Stimulated activated CD4-positive, alpha-beta T cell treated with anti-CD3 and anti-CD28 coated beads, Interleukin-15, amount 100 ng/mL, for 1 hour (primary cell): ENCODE data around the gene CNKSR2.

Experiments used
- DNase-seq, 2 donors: peaks; one replicate each; pipeline ENCODE4 v3.0.0-alpha.2; 2020; ENCODE audit warnings: low read depth in 1 of 2, low spot score in 1 of 2

The CNKSR2 gene

GRCh38 chrX:21374163-21374993, at the start of gene CNKSR2:
CNKSR2 (plus strand) TSS chrX:21374418; CDS start chrX:21374898, 480 bp downstream.
- DNase-seq, result peak; percentile 22 to 59

- DNase-seq, result no peak
Measured at GRCh38 chrX:21354725-21355124, 19.5 kb upstream of the CNKSR2 start.

- no peak for DNase-seq
Measured at GRCh38 chrX:21355831-21356230, 18.4 kb upstream of the CNKSR2 start.

- DNase-seq, result no peak
Measured at GRCh38 chrX:21369613-21370012, 4.6 kb upstream of the CNKSR2 start.

- DNase-seq, result no peak
Measured at GRCh38 chrX:21373001-21373400, 1.2 kb upstream of the CNKSR2 start.

GRCh38 chrX:21373637-21374162, 518 bp upstream of the CNKSR2 start:
- DNase-seq, result peak; percentile 1 to 2

GRCh38 chrX:21374994-21375707, 933 bp downstream of the CNKSR2 start:
- peak; percentile 0 to 1 for DNase-seq

GRCh38 chrX:21375708-21376009, 1.4 kb downstream of the CNKSR2 start:
- no peak for DNase-seq

GRCh38 chrX:21376636-21377035, 2.4 kb downstream of the CNKSR2 start:
- DNase-seq, result no peak

- DNase-seq, result no peak
Measured at GRCh38 chrX:21379991-21380390, 5.8 kb downstream of the CNKSR2 start.

GRCh38 chrX:21382715-21383114, 8.5 kb downstream of the CNKSR2 start:
- no peak for DNase-seq

GRCh38 chrX:21383546-21383945, 9.3 kb downstream of the CNKSR2 start:
- DNase-seq, result no peak

GRCh38 chrX:21384178-21384577, 10.0 kb downstream of the CNKSR2 start:
- no peak for DNase-seq

- DNase-seq, result no peak
Measured at GRCh38 chrX:21394792-21395191, 20.6 kb downstream of the CNKSR2 start.

GRCh38 chrX:21398426-21398825, 24.2 kb downstream of the CNKSR2 start:
- DNase-seq, result no peak

- DNase-seq, result no peak
Measured at GRCh38 chrX:21400408-21401121, 26.3 kb downstream of the CNKSR2 start.

- DNase-seq, result no peak
Measured at GRCh38 chrX:21408307-21408706, 34.1 kb downstream of the CNKSR2 start.

- no peak for DNase-seq
Measured at GRCh38 chrX:21408788-21409187, 34.6 kb downstream of the CNKSR2 start.

GRCh38 chrX:21412029-21412428, 37.8 kb downstream of the CNKSR2 start:
- no peak for DNase-seq

- no peak for DNase-seq
Measured at GRCh38 chrX:21412883-21413282, 38.7 kb downstream of the CNKSR2 start.

- no peak for DNase-seq
Measured at GRCh38 chrX:21427086-21427485, 52.9 kb downstream of the CNKSR2 start.

GRCh38 chrX:21437036-21437435, 62.8 kb downstream of the CNKSR2 start:
- no peak for DNase-seq
